ENCODE measurements around the gene KCNQ1.

KCNQ1 gene

DNA sequence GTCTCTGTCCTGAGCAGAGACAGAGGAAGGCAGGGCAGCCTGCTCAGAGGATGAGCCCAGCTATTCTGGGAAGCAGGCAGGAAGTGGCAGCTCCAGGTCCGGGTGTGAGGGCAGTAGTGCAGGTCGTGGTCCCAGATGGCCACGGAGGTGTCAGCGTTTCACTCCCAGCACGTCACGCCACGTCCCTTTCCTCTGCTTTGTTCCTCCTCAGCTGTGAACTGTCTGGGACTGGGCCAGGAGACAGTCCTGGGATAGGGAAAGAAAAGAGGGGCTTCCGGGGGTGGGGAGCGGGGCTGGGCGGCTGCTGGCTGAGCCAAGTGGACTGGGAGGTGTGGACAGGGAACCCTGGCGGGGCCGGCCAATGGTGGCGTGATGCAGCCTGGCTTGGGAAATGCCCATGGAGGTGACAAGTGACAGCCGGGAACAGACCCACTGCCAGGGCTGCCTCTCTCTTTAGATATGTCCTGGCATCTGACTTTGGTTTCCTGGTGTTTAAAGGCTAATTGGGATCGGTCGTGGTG is 64.7 kb downstream of the KCNQ1 start:
- H3K4me3 ChIP-seq (ENCODE audit: low read depth, low read length): no peak overlapping the region
- H3K27me3 ChIP-seq (ENCODE audit: insufficient read depth, low read length): peaks cover 44% of the 10 kb centered on the region
- no peak overlapping the region for H2AFZ ChIP-seq (ENCODE audit: low read length, unreplicated experiment)
- no peaks in the 10 kb centered on the region for H3K4me1 ChIP-seq (ENCODE audit: control insufficient read depth, insufficient read depth, low read length, unreplicated experiment)
- no peaks in the 10 kb centered on the region for H3K79me2 ChIP-seq (ENCODE audit: control insufficient read depth, insufficient read depth, low read length, unreplicated experiment)
- no peaks in the 10 kb centered on the region for H3K36me3 ChIP-seq (ENCODE audit: insufficient read depth, low read length)
- no peak overlapping the region for H3K27ac ChIP-seq (ENCODE audit: low read depth, low read length)

DNA sequence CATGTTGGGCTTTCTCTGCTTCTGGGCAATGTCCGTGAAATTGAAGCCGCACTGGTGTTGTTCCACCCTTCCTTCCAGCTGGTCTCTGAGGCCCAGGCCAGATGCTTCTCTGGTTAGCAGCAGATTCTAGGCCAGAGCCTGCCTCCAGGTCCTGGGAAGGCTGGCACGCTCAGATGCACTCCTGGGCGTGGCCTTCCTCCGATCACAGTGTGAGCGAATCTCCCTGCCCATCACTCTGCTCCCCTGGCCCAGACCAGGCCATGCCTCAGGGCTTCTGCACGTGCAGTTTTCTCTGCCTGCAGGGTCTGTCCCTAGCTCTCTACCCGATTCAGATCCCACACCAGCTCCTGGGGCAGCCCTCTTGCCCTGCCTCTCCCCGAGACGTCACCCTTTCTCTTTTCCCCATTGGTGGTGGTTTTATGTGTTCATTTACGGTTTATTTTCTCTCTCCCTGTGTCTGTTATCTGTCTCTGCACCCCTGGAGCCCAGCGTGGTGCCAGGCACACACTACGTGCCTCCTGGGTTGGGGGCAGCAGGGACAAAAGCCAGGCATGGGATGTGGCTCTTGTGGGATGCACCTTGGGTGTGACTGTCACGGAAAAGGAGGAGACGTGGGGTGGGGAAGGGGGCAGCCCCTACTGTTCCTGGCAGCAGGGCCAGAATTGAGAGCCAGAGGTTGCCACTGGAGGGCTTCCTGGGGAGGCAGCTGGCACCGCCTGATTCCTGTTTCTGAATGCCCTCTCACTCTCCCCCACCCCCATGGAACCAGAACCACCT is 66.0 kb downstream of the KCNQ1 start:
- Histone ChIP-seq H3K4me3 (ENCODE audit: low read depth, low read length) (no peak overlapping the region), H3K27me3 (ENCODE audit: insufficient read depth, low read length) (peaks cover 36% of the 10 kb centered on the region), H2AFZ (ENCODE audit: low read length, unreplicated experiment) (no peak overlapping the region), H3K27ac (ENCODE audit: low read depth, low read length) (no peak overlapping the region), H3K4me1 (ENCODE audit: control insufficient read depth, insufficient read depth, low read length, unreplicated experiment) (no peaks in the 10 kb centered on the region), H3K36me3 (ENCODE audit: insufficient read depth, low read length) (no peaks in the 10 kb centered on the region), H3K79me2 (ENCODE audit: control insufficient read depth, insufficient read depth, low read length, unreplicated experiment) (no peaks in the 10 kb centered on the region)

DNA sequence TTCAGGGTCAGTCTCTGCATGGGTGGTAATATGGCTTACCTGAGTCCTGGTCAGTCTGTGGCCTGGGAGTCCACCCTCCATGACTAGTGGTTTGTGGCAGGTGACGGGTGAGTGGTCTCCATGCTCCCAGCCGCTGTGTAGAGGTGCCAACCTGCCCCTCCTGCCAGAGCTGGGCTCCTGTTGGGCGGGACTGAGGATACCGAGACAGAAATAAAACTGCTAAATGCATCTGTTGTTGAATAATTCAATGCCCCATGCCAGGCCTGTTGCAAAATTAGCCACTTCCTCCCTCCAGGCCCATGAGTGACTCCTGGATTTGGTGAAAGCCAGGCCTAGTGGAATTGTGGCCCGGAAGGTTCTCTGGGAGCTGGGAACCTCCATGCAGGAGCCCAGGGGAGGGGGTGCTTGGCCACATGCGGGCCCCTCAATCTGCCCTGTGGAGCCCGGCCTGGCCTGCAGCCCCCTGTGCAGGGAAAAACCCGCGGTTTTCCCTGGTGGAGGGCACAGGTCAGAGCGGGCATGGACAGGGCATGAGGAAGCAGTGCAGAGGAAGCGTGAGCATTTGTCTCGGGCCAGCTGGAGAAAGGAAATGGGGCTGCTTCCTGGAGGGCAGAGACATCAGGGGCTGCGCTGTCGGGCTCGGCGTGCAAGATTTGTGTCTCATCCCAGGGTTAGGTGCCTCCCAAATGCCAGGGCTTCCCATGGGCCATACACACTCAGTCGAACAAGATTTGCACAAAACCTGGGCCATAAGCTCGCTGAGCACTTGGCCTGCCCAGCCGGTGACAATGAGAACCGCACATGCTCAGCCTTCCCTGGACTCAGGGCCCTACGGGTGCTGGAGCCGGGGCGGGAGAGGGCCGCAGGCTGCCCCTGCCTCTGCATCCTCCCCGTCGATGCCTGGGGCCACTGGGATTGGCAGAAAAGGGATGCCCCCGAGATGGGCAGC is 66.9 kb downstream of the KCNQ1 start:
- Histone ChIP-seq H3K4me1 (ENCODE audit: control insufficient read depth, insufficient read depth, low read length, unreplicated experiment) (no peaks in the 10 kb centered on the region), H3K27me3 (ENCODE audit: insufficient read depth, low read length) (peaks cover 27% of the 10 kb centered on the region), H3K27ac (ENCODE audit: low read depth, low read length) (no peak overlapping the region), H2AFZ (ENCODE audit: low read length, unreplicated experiment) (no peak overlapping the region), H3K36me3 (ENCODE audit: insufficient read depth, low read length) (no peaks in the 10 kb centered on the region), H3K79me2 (ENCODE audit: control insufficient read depth, insufficient read depth, low read length, unreplicated experiment) (no peaks in the 10 kb centered on the region), H3K4me3 (ENCODE audit: low read depth, low read length) (no peak overlapping the region)

DNA sequence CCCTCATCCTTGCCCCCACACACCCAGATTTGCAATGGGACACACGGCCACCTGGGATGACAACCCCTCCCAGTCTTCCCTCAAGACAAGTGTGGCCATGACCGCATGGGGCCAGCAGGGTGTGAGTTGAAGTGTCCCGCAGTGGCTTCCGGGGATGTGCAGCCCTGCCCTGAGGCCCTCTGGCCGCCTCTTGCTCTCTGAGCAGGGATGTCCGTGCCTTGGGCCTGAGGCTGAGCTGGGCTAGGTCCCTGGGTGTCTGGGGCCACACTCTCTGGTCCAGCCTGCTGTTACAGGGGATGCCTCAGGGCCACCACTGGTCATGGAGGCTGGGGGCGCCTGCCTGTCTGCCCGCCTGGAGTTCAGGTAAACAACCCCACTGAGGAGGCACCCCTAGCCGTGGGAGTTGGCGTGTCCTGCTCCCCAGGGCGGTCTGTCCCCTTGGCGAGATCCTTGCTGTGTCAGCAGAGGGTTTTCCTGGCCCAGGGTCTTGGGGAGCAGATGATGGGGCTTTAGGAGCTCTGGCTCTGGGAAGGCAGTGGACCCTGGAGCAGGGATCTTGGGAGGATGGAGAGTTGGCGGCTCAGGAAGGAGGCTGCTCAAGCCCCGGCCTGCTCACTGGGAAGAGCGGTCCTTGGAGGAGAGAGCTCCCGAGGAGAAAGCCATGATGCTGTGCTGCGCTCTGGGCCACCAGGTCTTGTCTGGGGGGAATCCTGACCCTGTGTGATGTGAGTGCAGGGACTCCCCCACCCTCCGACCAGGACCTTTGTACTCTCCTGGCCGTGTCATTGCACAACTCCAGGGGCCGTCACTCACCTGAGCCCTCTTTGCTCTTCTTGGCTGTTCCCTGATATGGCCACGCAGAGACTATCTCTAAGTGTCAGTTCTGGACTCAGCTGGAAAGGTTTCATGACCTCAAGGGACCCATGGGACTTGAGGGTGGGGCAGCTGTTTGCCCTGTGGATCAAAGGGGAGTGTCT is 67.9 kb downstream of the KCNQ1 start:
- Histone ChIP-seq H2AFZ (ENCODE audit: low read length, unreplicated experiment) (no peak overlapping the region), H3K4me3 (ENCODE audit: low read depth, low read length) (no peak overlapping the region), H3K4me1 (ENCODE audit: control insufficient read depth, insufficient read depth, low read length, unreplicated experiment) (no peaks in the 10 kb centered on the region), H3K27me3 (ENCODE audit: insufficient read depth, low read length) (peaks cover 17% of the 10 kb centered on the region), H3K79me2 (ENCODE audit: control insufficient read depth, insufficient read depth, low read length, unreplicated experiment) (no peaks in the 10 kb centered on the region), H3K36me3 (ENCODE audit: insufficient read depth, low read length) (no peaks in the 10 kb centered on the region), H3K27ac (ENCODE audit: low read depth, low read length) (no peak overlapping the region)

DNA sequence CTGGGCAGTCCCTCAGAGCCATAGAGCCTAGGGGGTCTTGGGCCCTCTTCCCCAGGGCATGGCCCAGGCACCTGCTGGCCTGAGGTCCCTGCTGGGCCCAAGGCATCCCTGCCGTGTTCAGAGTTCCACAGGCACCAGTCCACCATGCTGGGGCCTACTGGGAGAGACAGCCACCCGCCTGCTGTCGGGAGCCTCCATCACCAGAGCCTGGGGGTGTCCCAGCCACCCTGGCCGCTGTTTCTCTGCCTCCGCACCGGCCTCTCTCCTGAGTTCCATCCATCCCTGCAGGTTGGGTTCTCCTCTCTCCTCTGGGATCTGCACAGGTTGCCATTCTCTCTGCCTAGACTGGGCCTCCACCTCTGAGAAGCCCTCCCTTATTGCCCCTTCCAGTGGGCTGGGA is 68.6 kb downstream of the KCNQ1 start:
- Histone ChIP-seq H3K4me1 (ENCODE audit: control insufficient read depth, insufficient read depth, low read length, unreplicated experiment) (no peaks in the 10 kb centered on the region), H3K36me3 (ENCODE audit: insufficient read depth, low read length) (no peaks in the 10 kb centered on the region), H3K27ac (ENCODE audit: low read depth, low read length) (no peak overlapping the region), H3K79me2 (ENCODE audit: control insufficient read depth, insufficient read depth, low read length, unreplicated experiment) (no peaks in the 10 kb centered on the region), H3K27me3 (ENCODE audit: insufficient read depth, low read length) (peaks cover 10% of the 10 kb centered on the region), H2AFZ (ENCODE audit: low read length, unreplicated experiment) (no peak overlapping the region), H3K4me3 (ENCODE audit: low read depth, low read length) (no peak overlapping the region)

DNA sequence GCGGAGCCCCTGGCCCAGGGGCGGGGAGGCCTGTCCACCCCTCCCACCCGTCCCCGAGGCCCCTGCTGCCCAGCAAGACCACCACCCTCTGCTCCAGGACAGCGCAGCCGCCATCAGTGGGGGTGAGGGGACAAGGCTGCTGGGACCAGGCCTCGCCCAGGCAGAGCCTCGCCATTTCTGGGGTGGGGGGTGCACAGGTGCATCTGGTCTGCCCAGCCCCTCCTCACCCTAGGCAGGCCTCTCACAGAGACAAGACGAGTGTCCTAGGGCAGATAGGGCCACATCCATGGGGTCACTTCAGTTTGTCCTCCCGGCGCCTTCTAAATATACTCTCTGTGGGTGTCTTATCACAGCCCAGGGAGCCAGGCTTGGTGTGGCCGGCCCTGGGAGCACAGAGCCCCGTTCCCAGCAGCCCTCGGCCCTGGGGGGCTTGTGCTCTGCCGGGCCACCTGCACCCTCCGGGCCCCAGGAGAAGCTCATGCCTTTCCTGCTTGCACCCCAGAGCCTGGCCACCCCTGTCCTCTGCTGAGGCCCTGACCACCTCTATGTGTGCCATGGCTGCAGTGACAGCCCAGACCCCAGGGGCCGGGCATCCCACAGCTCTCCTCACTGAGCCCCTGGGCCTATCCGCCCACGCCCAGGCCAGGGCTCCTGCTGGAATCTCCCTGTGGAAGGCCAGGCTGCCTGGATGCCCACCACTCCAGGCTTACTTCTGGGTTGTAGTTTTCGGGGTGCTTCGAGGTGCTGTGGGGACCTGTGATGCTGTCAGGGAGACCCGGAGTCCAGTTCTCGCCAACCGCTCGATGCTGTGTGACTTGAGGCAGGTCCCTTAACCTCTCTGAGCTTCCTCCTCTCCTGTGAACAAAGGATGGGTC is 70.8 kb downstream of the KCNQ1 start:
- no peaks in the 10 kb centered on the region for H3K4me1 ChIP-seq (ENCODE audit: control insufficient read depth, insufficient read depth, low read length, unreplicated experiment)
- no peak overlapping the region for H3K27ac ChIP-seq (ENCODE audit: low read depth, low read length)
- no peak overlapping the region for H3K4me3 ChIP-seq (ENCODE audit: low read depth, low read length)
- no peaks in the 10 kb centered on the region for H3K36me3 ChIP-seq (ENCODE audit: insufficient read depth, low read length)
- H3K79me2 ChIP-seq (ENCODE audit: control insufficient read depth, insufficient read depth, low read length, unreplicated experiment): no peaks in the 10 kb centered on the region
- H3K27me3 ChIP-seq (ENCODE audit: insufficient read depth, low read length): no peaks in the 10 kb centered on the region
- no peak overlapping the region for H2AFZ ChIP-seq (ENCODE audit: low read length, unreplicated experiment)

DNA sequence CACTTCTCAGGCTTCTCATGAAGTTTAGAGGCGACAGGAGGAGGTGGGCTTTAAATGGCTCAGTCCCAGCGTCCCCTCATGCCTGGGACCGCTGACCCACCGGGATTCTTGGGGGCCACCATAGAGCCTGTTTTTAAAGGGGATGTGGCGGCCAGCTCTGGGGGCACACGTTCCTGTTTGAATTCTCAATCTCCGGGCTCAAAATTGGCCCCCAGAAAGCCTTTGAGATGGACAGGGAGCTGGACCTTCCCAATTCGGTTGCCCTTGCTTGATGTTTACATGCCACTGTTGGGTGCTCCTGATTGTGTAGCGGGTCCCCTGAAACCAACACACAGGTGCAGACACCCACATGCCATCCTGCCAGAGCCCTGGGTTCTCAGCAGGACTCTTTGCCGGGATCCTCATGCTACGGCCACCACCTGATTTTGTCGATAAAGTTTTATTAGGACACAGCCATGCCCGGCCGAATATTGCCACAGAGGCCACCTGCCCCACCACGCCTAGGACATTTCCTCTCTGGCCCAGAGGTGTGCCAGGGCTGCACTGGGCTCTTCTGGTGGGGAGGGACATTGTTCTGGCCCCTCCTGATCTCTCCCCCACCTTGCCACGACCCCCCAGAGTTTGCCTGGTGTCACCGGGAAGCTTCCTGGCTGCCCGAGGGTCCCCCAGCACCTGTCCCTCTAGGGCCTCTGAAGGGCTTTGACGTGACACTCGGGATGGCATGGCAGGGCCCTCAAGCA is 71.6 kb downstream of the KCNQ1 start:
- no peaks in the 10 kb centered on the region for H3K27me3 ChIP-seq (ENCODE audit: insufficient read depth, low read length)
- no peak overlapping the region for H3K4me3 ChIP-seq (ENCODE audit: low read depth, low read length)
- no peaks in the 10 kb centered on the region for H3K79me2 ChIP-seq (ENCODE audit: control insufficient read depth, insufficient read depth, low read length, unreplicated experiment)
- no peaks in the 10 kb centered on the region for H3K4me1 ChIP-seq (ENCODE audit: control insufficient read depth, insufficient read depth, low read length, unreplicated experiment)
- H2AFZ ChIP-seq (ENCODE audit: low read length, unreplicated experiment): no peak overlapping the region
- no peak overlapping the region for H3K27ac ChIP-seq (ENCODE audit: low read depth, low read length)
- H3K36me3 ChIP-seq (ENCODE audit: insufficient read depth, low read length): no peaks in the 10 kb centered on the region

DNA sequence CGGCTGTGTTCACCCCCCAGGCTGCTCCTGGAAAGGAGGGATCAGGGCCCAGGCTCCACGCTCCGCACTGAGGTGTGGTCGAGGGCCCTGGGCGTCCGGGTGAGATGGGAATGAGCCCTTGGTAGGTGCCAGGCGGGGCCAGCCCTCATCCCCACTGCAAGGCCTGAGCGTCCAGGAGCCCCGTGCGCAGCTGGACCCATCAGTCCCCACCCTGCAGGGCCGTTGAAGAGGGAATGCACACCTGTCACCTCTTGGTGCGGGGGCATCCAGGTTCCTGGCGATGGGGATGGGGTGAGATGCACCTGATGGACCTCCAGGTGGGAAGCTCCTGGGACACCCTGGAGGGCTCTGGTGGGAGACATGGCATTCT is 72.2 kb downstream of the KCNQ1 start:
- no peaks in the 10 kb centered on the region for H3K36me3 ChIP-seq (ENCODE audit: insufficient read depth, low read length)
- no peaks in the 10 kb centered on the region for H3K4me1 ChIP-seq (ENCODE audit: control insufficient read depth, insufficient read depth, low read length, unreplicated experiment)
- no peak overlapping the region for H2AFZ ChIP-seq (ENCODE audit: low read length, unreplicated experiment)
- H3K4me3 ChIP-seq (ENCODE audit: low read depth, low read length): no peak overlapping the region
- no peak overlapping the region for H3K27ac ChIP-seq (ENCODE audit: low read depth, low read length)
- H3K79me2 ChIP-seq (ENCODE audit: control insufficient read depth, insufficient read depth, low read length, unreplicated experiment): no peaks in the 10 kb centered on the region
- H3K27me3 ChIP-seq (ENCODE audit: insufficient read depth, low read length): no peaks in the 10 kb centered on the region

DNA sequence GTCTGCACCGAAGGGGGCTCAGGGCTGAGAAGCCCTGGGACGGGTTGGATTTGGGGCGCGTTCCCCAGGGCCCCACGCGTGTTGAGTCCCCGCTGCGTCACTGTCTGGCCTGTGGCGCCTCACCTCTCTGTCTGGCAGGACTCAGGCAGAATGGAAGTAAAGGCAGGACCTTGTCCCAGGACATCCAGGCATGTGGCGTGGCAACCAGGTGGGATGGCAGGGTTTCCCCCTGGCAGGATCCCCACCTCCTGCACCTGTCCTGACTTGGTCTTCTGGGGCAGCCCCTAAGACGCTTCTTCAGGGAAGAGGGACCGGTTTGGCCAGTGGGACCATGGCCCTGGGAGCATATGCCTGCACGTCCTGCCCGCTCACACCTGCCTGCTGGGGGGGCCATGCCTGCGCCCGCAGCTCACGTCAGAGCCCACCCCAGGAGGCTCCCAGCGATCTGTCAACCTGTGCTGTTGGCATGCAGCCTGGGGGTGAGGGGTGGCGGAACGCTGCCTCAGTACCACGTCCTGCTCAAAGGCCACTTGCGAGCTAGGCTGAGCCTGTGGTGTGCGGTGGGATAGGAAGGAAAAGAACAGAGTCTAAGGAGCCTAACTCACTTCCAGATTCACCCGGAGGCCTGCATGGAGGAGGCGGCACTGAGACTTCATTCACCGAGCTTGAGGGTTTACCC is 72.7 kb downstream of the KCNQ1 start:
- peaks cover under 1% of the 10 kb centered on the region; the same call in 1 of the 2 replicates for H3K27me3 ChIP-seq (ENCODE audit: insufficient read depth, low read length)

More for the DNA sequence above, 72.7 kb downstream of the KCNQ1 start:
- Histone ChIP-seq H3K79me2 (ENCODE audit: control insufficient read depth, insufficient read depth, low read length, unreplicated experiment) (no peaks in the 10 kb centered on the region), H2AFZ (ENCODE audit: low read length, unreplicated experiment) (no peak overlapping the region), H3K4me1 (ENCODE audit: control insufficient read depth, insufficient read depth, low read length, unreplicated experiment) (no peaks in the 10 kb centered on the region), H3K27ac (ENCODE audit: low read depth, low read length) (no peak overlapping the region), H3K36me3 (ENCODE audit: insufficient read depth, low read length) (no peaks in the 10 kb centered on the region), H3K4me3 (ENCODE audit: low read depth, low read length) (no peak overlapping the region)

All from ACC112 (cell line).